B cell (primary cell): ENCODE data around the gene DPYD. TPM values are rescaled to one million over a fixed set of nuclear protein-coding genes. Genes with fewer than 3 reads are reported as not detected.

Source experiments
- ATAC-seq: fragments of 200-7000 bp; cut with Tn5 transposase; one replicate; pipeline ENCODE4 v1.10.0; 2021; ENCODE audit warnings: low read depth, mild to moderate bottlenecking, moderate number of reproducible peaks, moderate library complexity
- CTCF ChIA-PET: fragments of 350-600 bp; sonication (Branson Sonifier 250); formaldehyde crosslinking; loops from one replicate; lab custom pipeline; 2021; ENCODE audit warnings: antibody characterized with exemption, inconsistent platforms; lab: Charles Lee
- POLR2A ChIA-PET: fragments of 350-600 bp; sonication (Branson Sonifier 250); formaldehyde crosslinking; loops from one replicate; lab custom pipeline; 2021; ENCODE audit warnings: antibody characterized with exemption; lab: Charles Lee
- DNase-seq: peaks from one replicate; pipeline ENCODE4 v3.0.0; 2013
- H2AFZ ChIP-seq: 2 replicates; pipeline ENCODE4 v1.6.1; 2012; ENCODE audit warnings: mild to moderate bottlenecking, low read depth, low read length; ENCODE audit not compliant: insufficient read depth, poor library complexity, severe bottlenecking
- H3K27ac ChIP-seq, 2 donors: 1 replicate in 1 of 2; 2 replicates in 1 of 2; pipeline ENCODE4 v1.5.1; 2012 to 2013; ENCODE audit warnings: low read length in 2 of 2, mild to moderate bottlenecking in 2 of 2, moderate library complexity in 1 of 2
- H3K27me3 ChIP-seq, 4 experiments: fragments of 200-600 bp in 1 of 4; sonication (generic) in 1 of 4; replicated peaks in 1 of 4; 1 replicate in 2 of 4; 2 replicates in 2 of 4; pipeline versions ENCODE4 v1.6.1 to v1.7.0; 2013 to 2016; ENCODE audit warnings: low read length in 3 of 4, mild to moderate bottlenecking in 2 of 4, mixed read lengths in 1 of 4, moderate library complexity in 1 of 4; ENCODE audit not compliant: insufficient read depth in 4 of 4, control insufficient read depth in 3 of 4; ENCODE audit errors: control extremely low read depth in 1 of 4
- H3K36me3 ChIP-seq, 2 experiments: replicated peaks in 1 of 2; 1 replicate in 1 of 2; 2 replicates in 1 of 2; pipeline versions ENCODE4 v1.6.1 to v1.7.1; 2013; ENCODE audit warnings: low read length in 1 of 2; ENCODE audit not compliant: insufficient read depth in 2 of 2, control insufficient read depth in 1 of 2; ENCODE audit errors: control extremely low read depth in 1 of 2, extremely low read depth in 1 of 2
- H3K4me1 ChIP-seq, 2 donors: fragments of 200-600 bp in 1 of 2; sonication (generic) in 1 of 2; 1 replicate in 1 of 2; 2 replicates in 1 of 2; pipeline versions ENCODE4 v1.5.1 to v1.6.1; 2013 to 2017; ENCODE audit warnings: low read length in 2 of 2; ENCODE audit not compliant: control insufficient read depth in 2 of 2, insufficient read depth in 2 of 2
- H3K4me2 ChIP-seq: replicated peaks from 2 replicates; pipeline ENCODE3; 2012; ENCODE audit warnings: mild to moderate bottlenecking, low read depth, low read length; ENCODE audit not compliant: poor library complexity, severe bottlenecking
- H3K4me3 ChIP-seq, 5 experiments: fragments of 200-600 bp in 1 of 5; sonication (generic) in 1 of 5; 1 replicate in 3 of 5; 2 replicates in 2 of 5; pipeline versions ENCODE4 v1.5.1 to v1.7.0; 2011 to 2016; ENCODE audit warnings: low read length in 4 of 5, mild to moderate bottlenecking in 4 of 5, low read depth in 2 of 5, control low read depth in 1 of 5, moderate library complexity in 1 of 5; ENCODE audit not compliant: insufficient read depth in 1 of 5; ENCODE audit errors: control extremely low read depth in 1 of 5, extremely low read depth in 1 of 5
- H3K79me2 ChIP-seq: fragments of 200-600 bp; sonication (generic); one replicate; pipeline ENCODE4 v1.6.0; 2016; ENCODE audit warnings: low read length; ENCODE audit not compliant: control insufficient read depth, insufficient read depth
- H3K9ac ChIP-seq: fragments of 200-600 bp; sonication (generic); 2 replicates; pipeline ENCODE4 v1.6.1; 2017; ENCODE audit warnings: mild to moderate bottlenecking, low read length, moderate library complexity
- H3K9me3 ChIP-seq, 3 donors: one replicate each; pipeline versions ENCODE4 v1.6.1 to v1.7.1; 2013; ENCODE audit warnings: low read length in 2 of 3; ENCODE audit not compliant: control insufficient read depth in 2 of 3, insufficient read depth in 1 of 3; ENCODE audit errors: control extremely low read depth in 1 of 3
- H4K20me1 ChIP-seq: 2 replicates; pipeline ENCODE4 v1.6.0; 2012; ENCODE audit warnings: mild to moderate bottlenecking, low read length; ENCODE audit not compliant: insufficient read depth, control insufficient read depth, poor library complexity, severe bottlenecking
- H3K27ac Mint-ChIP-seq: one replicate; pipeline ENCODE4 v1.8.0; 2021; ENCODE audit warnings: mixed read lengths
- H3K27me3 Mint-ChIP-seq: one replicate; pipeline ENCODE4 v1.8.0; 2021; ENCODE audit warnings: mixed read lengths
- H3K4me1 Mint-ChIP-seq: one replicate; pipeline ENCODE4 v1.8.0; 2021; ENCODE audit warnings: mixed read lengths
- H3K4me3 Mint-ChIP-seq: one replicate; pipeline ENCODE4 v1.8.0; 2021; ENCODE audit warnings: mixed read lengths
- H3K9me3 Mint-ChIP-seq: one replicate; pipeline ENCODE4 v1.8.0; 2022; ENCODE audit warnings: mixed read lengths; ENCODE audit not compliant: insufficient read depth
- EZH2 ChIP-seq: IDR thresholded peaks from 2 replicates; pipeline ENCODE4 v1.6.1; 2012; ENCODE audit warnings: borderline replicate concordance, low read depth, mild to moderate bottlenecking, moderate library complexity, low read length; ENCODE audit not compliant: insufficient read depth, poor library complexity, severe bottlenecking
- WGBS: methylation state at CpG from one replicate; pipeline ENCODE4 v1.1.5; 2013; ENCODE audit warnings: missing lambda C conversion rate; ENCODE audit not compliant: insufficient coverage; 5-methylcytosine and 5-hydroxymethylcytosine counted together
- intact Hi-C: fragments of 100-400 bp; cut with micrococcal nuclease; formaldehyde crosslinking; loops from one replicate; pipeline ENCODE4 v1.10.0; 2022
- polyA plus RNA-seq: library from polyadenylated mRNA; depleted of rRNA; stranded (reverse); fragments of >200 nt; gene quantifications from 2 replicates; pipeline ENCODE4 v1.2.3, GENCODE V29; 2012
- total RNA-seq, 2 donors: library from RNA; stranded (reverse); fragments of 120-200 nt in 1 of 2; gene quantifications; 1 replicate in 1 of 2; 2 replicates in 1 of 2; pipeline versions ENCODE4 v1.2.3 to v1.2.4, GENCODE V29; 2013 to 2022
- TF ChIP-seq, protein P1 (sequence below): fragments of 200-600 bp; IDR thresholded peaks from one replicate; pipeline ENCODE4 v1.8.0; 2022; ENCODE audit warnings: antibody characterized with exemption, mild to moderate bottlenecking

DPYD gene
- total and polyA plus RNA-seq, 2 donors (not counting 1 experiment from before 2014, with no cell fraction given), result 4.2 to 19.0 TPM

DNA sequence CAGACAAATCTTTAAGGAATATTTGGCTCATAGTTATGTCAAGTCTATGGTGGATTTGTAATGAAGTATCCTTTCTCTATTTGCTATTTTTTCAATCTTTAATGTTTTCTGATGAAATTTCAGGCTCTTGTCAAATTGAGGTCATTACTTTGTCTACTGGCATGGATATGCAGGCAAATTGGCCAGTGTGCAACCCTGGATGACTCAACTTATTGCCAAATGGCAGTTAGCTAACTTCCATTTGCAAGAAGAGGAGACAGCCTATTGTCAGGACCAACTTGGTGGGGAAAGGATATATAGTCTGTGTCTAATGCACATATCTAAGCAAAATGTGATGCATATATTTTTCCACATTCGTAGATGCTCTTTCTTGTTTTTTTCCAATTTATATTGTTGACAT is 668.8 kb downstream of the DPYD start:
- no peak overlapping the region for H2AFZ ChIP-seq
- H3K9ac ChIP-seq, result no peak overlapping the region
- no peak overlapping the region for H3K4me2 ChIP-seq
- CTCF ChIA-PET, result interaction anchor here (0.9 to 1.9 kb wide), 2 partner anchors 8 to 11 kb away, joined by 4 read pairs; no protein-coding TSS in a partner anchor
- ATAC-seq (no peak), DNase-seq (no peak)
- intact Hi-C loops, result no loop called here
- Mint-ChIP-seq H3K27ac (no peak overlapping the region), H3K4me1 (no peaks in the 10 kb centered on the region), H3K9me3 (no peaks in the 10 kb centered on the region), H3K27me3 (no peaks in the 10 kb centered on the region), H3K4me3 (no peak overlapping the region)
- no peak overlapping the region for H3K27ac ChIP-seq
- peaks cover 0 to 1% (median 0%) of the 10 kb centered on the region in 3 donors for H3K9me3 ChIP-seq
- no peaks in the 10 kb centered on the region for H4K20me1 ChIP-seq
- no peak overlapping the region for H3K4me3 ChIP-seq
- no CpG with 5 or more reads among the region's 1 CpG for WGBS
- H3K36me3 ChIP-seq, result no peaks in the 10 kb centered on the region
- POLR2A ChIA-PET, result no interaction called here
- H3K79me2 ChIP-seq, result no peaks in the 10 kb centered on the region
- H3K4me1 ChIP-seq, result no peaks in the 10 kb centered on the region
- TF ChIP-seq, protein P1, sequence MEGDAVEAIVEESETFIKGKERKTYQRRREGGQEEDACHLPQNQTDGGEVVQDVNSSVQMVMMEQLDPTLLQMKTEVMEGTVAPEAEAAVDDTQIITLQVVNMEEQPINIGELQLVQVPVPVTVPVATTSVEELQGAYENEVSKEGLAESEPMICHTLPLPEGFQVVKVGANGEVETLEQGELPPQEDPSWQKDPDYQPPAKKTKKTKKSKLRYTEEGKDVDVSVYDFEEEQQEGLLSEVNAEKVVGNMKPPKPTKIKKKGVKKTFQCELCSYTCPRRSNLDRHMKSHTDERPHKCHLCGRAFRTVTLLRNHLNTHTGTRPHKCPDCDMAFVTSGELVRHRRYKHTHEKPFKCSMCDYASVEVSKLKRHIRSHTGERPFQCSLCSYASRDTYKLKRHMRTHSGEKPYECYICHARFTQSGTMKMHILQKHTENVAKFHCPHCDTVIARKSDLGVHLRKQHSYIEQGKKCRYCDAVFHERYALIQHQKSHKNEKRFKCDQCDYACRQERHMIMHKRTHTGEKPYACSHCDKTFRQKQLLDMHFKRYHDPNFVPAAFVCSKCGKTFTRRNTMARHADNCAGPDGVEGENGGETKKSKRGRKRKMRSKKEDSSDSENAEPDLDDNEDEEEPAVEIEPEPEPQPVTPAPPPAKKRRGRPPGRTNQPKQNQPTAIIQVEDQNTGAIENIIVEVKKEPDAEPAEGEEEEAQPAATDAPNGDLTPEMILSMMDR, result no peak
- TF ChIP-seq EZH2, result no peak
- H3K27me3 ChIP-seq, result no peaks in the 10 kb centered on the region

DNA sequence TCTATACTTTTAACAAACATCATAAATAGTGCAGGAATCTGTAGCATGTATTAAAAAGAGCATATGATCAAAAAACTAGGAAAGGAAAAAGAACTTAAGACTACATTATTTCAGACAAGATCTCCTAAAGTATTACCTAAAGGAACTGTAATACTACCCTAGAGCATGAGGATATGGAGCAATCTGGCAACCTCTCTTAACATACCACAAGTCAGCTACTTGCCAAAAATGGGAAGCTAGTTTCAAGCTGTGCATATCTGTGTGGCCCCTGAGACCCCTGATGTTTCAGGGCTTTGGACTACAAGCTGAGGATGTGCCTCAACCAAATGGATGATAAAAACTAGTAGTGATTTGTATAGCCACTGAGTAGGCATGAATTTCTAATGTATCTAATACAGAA is 673.6 kb downstream of the DPYD start:
- ChIA-PET POLR2A (no interaction called here), CTCF (no interaction called here)
- Histone ChIP-seq H3K79me2 (no peaks in the 10 kb centered on the region), H3K27me3 (no peaks in the 10 kb centered on the region), H3K4me2 (no peak overlapping the region), H3K9ac (no peak overlapping the region), H4K20me1 (no peaks in the 10 kb centered on the region), H3K9me3 (peaks cover 0 to 1% (median 0%) of the 10 kb centered on the region in 3 donors), H2AFZ (no peak overlapping the region), H3K4me3 (no peak overlapping the region), H3K4me1 (no peaks in the 10 kb centered on the region), H3K36me3 (no peaks in the 10 kb centered on the region), H3K27ac (no peak overlapping the region)
- ATAC-seq (no peak), DNase-seq (no peak)
- TF ChIP-seq, protein P1, result no peak
- TF ChIP-seq EZH2, result no peak
- Mint-ChIP-seq H3K27ac (no peak overlapping the region), H3K27me3 (no peaks in the 10 kb centered on the region), H3K9me3 (no peaks in the 10 kb centered on the region), H3K4me3 (no peak overlapping the region), H3K4me1 (no peaks in the 10 kb centered on the region)
- intact Hi-C loops, result no loop called here
